ENCODE data around the gene LSM14A. TPM values are rescaled to one million over a fixed set of nuclear protein-coding genes. Genes with fewer than 3 reads are reported as not detected.

Gene LSM14A
- total and polyA plus RNA-seq, 2 of the 13 experiments (the other 11 are each of a cell fraction or from before 2014, with no cell fraction given) = 77.0 to 83.6 TPM

- TF ChIP-seq ARID4A (CRISPR knock-in tag; IDR thresholded peaks at IDR 0.05; ENCODE audit: borderline replicate concordance) (peak; percentile 76), HINFP (CRISPR knock-in tag; IDR thresholded peaks at IDR 0.05; ENCODE audit: low read depth) (no peak; the same call in 1 of the 2 replicates), KLF6 (CRISPR knock-in tag; IDR thresholded peaks at IDR 0.05) (peak; percentile 34; the same call in 1 of the 2 replicates), ZNF703 (CRISPR knock-in tag; IDR thresholded peaks at IDR 0.05; ENCODE audit: borderline replicate concordance) (0 out of 2 replicates have a peak, but pooled peaks have one; percentile 31), TAF1 (CRISPR knock-in tag; IDR thresholded peaks at IDR 0.05) (peak; percentile 86), ZNF333 (CRISPR knock-in tag; IDR thresholded peaks at IDR 0.05; ENCODE audit: borderline replicate concordance) (no peak; the same call in 1 of the 2 replicates), CAMTA2 (CRISPR knock-in tag; IDR thresholded peaks at IDR 0.05; ENCODE audit: borderline replicate concordance) (peak; percentile 79), KMT2A (CRISPR knock-in tag; IDR thresholded peaks at IDR 0.05) (0 out of 2 replicates have a peak, but pooled peaks have one; percentile 58), ZNF570 (CRISPR knock-in tag; IDR thresholded peaks at IDR 0.05; ENCODE audit: borderline replicate concordance) (peak; percentile 53; the same call in 1 of the 2 replicates), ZFP91 (CRISPR knock-in tag; IDR thresholded peaks at IDR 0.05; ENCODE audit: borderline replicate concordance) (peak; percentile 89), HIVEP1 (CRISPR knock-in tag; IDR thresholded peaks at IDR 0.05) (peak; percentile 35; the same call in 1 of the 2 replicates), ZEB1 (IDR thresholded peaks at IDR 0.05; ENCODE audit: insufficient replicate concordance, low read depth) (no peak), ZSCAN9 (CRISPR knock-in tag; IDR thresholded peaks at IDR 0.05; ENCODE audit: borderline replicate concordance) (0 out of 2 replicates have a peak, but pooled peaks have one; percentile 47), ZNF142 (CRISPR knock-in tag; IDR thresholded peaks at IDR 0.05) (0 out of 2 replicates have a peak, but pooled peaks have one; percentile 29)
Measured at GRCh38 chr19:34134190-34135053, 37.9 kb upstream of the LSM14A start (continued).
